HG02759 (cell line): ENCODE data around the gene THOP1.

Source experiments
- ATAC-seq: cut with Tn5 transposase; IDR thresholded peaks from one replicate; pipeline ENCODE4 v1.9.1; 2021; ENCODE audit warnings: mild to moderate bottlenecking, moderate library complexity; ENCODE audit not compliant: unreplicated experiment

The THOP1 gene

GRCh38 chr19:2802826-2803225 is 17.5 kb downstream of the THOP1 start:
- no peak for ATAC-seq

- no peak for ATAC-seq
Observed at GRCh38 chr19:2803486-2804155, 18.3 kb downstream of the THOP1 start.

DNA sequence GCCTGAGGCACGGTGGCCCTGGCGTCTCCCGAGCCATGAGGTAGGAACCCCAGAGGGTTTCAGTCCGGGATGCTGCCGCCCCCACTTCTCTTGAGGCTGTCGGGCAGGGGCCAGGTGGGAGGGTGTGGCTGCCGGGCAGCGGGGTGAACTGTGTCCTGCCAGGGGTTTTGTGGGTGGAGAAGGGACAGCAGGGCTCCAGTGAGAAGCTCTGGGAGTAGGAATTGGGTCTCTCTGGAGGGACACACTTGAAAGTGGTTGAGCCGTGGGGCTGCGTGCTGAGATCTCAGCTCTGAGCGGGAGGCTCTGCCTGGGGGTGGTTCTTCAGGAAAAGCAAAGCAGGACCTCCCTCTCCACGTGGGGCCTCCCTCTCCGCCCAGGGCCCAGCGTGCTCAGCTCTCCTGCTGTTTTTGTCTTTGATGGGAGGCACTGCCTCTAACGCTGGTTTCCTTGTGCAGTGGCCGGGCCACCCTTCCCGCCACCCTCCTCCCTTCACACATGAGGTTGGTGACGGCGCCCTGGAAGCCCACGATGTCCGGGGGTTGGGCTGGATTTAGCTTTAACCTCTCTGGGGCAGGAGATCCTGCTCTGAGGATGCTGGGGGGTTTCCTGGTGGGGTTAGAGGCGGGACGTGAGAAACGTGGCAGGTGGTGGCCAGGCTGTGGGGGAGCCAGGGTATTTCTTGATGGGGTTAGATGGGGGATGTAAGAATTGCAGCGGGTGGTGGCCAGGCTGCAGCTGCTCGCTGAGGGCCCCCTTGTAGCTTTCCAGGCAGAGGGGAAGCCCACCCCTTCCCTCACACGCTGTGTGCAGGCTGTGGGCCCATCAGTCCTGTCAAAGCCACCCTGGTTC is 19.1 kb downstream of the THOP1 start:
- no peak for ATAC-seq

- ATAC-seq, result no peak
Observed at GRCh38 chr19:2805261-2805900, 20.1 kb downstream of the THOP1 start.

GRCh38 chr19:2805991-2806649 is 20.8 kb downstream of the THOP1 start:
- ATAC-seq, result no peak

DNA sequence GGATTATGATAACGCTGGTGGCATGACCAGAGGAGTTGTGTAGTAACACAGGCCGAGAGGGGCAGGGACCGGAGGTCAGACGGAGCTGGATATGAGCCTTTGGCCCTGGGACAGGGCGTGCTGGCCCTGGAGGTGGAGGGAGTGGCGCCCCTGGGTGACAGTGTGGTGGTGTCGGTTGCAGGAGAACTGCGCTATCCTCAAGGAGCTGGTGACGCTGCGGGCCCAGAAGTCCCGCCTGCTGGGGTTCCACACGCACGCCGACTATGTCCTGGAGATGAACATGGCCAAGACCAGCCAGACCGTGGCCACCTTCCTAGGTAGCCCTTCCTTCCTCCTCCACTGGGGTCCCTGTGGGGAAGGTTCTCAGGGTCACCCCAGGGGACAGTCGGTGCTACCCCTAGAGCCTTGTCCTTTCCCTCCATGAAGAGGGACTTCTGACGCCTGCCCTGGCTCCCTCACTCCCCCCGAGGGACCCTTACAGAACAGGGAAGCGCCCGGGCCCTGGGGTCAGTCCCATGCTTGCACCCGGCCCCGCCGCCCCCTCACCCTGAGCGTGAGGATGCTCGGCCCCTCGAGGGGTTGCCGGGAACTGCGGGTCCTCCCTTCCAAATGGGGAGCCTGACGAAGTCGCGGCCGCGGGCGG is 21.6 kb downstream of the THOP1 start:
- no peak for ATAC-seq

- ATAC-seq, result no peak
Observed at GRCh38 chr19:2807379-2808128, 22.3 kb downstream of the THOP1 start.

DNA sequence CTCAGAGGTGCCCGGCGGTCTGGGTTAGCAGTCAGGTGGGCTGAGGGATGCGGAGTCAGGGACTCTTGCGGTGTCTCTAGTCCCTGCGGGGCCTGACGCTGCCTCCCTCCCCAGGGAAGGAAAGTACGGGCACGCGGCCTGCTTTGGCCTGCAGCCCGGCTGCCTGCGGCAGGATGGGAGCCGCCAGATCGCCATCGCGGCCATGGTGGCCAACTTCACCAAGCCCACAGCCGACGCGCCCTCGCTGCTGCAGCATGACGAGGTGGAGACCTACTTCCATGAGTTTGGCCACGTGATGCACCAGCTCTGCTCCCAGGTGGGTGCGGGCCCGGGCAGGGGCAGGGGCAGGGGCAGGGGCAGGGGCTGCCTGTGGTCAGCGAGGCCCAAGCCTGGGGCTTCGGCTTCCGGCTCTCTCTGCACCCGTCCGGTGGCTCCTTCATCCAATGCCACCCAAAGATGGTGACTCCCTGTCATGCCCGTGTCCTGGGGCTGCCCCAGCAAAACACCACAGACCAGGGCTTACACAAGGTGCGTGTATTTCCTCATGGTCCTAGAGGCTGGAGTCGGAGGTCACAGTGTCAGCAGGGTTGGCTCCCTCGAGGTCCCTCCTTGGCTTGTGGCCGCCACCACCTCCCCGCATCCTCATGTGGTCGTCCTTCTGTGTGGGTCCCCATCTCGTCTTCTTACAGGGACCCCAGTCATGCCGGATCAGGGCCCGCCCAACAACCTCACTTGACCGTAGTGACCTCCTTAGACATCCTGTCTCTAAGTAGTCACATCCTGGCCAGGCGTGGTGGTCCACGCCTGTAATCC is 23.0 kb downstream of the THOP1 start:
- no peak for ATAC-seq

DNA sequence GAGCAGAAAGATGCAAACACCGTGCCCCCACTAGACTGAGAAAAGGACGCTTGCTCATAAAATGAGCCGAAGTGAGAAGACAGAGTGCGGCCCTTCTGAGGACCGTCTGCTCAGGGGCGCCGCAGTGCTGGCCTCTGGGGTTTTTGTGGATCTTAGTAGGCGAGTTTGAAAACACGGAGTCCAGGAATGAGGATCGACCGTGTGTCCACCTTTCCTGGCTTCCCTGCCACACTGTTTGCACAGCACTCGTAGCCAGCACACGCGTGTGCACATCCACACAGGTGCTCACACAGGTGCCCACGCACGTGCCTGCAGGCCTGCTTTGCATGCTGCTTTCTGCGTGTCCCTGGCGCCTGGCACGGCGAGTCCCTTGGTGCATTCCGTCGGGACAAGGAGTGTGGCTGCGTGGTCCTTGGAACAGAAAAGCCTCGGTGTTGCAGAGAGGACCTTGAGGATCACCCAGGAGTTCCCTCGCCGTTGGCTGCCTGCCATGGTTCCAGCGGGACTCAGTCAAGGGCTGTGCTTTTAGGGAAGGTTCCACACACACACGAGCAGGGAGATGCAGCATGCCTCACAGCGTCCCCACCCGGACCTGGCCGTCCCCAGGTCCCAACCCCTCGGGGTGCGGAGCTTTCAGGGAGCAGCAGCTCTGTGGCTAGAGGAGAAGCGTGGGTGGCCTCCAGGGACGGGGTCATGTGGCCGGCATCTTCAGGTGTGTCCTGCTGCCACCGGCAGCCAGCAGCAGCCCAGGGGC is 24.3 kb downstream of the THOP1 start:
- no peak for ATAC-seq

DNA sequence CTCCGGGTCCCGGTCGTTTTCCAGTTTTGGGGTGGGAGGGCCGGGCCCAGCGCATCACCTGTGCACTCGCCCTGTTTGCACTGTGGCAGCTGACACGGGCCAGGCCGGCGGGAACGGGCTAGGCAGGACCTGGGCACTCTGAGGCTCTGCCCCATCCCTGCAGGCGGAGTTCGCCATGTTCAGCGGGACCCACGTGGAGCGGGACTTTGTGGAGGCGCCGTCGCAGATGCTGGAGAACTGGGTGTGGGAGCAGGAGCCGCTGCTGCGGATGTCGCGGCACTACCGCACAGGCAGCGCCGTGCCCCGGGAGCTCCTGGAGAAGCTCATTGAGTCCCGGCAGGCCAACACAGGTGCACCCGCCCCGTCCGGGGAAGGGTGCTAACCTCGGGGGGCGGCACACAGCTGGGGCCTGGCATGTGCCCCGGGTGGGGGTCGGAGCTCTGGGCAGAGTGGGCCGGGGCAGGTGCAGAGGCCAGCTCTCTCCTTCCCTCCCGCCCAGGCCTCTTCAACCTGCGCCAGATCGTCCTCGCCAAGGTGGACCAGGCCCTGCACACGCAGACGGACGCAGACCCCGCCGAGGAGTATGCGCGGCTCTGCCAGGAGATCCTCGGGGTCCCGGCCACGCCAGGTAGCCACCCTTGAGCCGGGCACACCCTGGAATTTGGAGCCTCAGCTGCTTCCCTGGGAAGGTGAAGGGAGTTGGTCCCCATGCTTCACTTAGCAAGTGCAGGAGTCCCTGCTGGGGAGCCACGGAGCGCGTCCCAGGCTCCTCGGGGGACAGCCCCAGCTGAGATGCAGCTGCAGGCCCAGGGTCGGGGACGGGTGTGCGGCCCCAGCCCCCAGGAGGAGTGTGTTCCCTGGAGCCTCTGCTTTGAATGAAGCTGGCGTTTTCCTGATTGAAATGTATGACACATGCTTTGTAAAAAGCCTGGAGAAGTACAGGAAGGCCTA is 25.1 kb downstream of the THOP1 start:
- ATAC-seq, result no peak

DNA sequence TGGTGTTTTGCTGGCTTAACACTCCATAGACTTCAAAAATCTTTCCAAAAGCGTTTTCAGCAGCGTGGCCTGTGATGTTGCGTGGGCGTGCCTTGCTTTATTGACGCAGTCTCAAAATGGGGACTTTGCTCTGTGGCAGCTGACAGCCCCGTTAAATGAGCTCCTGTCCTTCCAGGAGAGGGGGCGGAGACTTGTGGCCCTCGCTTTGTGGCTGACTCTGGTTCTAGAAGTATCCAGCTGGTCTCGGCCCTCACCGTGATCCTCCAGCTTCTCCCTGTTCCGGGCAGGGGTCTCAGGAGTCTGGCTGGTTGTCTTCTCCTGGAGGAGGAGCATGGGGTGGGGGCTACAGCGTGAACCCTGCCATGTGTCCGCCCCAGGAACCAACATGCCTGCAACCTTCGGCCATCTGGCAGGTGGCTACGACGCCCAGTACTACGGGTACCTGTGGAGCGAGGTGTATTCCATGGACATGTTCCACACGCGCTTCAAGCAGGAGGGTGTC is 26.0 kb downstream of the THOP1 start:
- no peak for ATAC-seq

DNA sequence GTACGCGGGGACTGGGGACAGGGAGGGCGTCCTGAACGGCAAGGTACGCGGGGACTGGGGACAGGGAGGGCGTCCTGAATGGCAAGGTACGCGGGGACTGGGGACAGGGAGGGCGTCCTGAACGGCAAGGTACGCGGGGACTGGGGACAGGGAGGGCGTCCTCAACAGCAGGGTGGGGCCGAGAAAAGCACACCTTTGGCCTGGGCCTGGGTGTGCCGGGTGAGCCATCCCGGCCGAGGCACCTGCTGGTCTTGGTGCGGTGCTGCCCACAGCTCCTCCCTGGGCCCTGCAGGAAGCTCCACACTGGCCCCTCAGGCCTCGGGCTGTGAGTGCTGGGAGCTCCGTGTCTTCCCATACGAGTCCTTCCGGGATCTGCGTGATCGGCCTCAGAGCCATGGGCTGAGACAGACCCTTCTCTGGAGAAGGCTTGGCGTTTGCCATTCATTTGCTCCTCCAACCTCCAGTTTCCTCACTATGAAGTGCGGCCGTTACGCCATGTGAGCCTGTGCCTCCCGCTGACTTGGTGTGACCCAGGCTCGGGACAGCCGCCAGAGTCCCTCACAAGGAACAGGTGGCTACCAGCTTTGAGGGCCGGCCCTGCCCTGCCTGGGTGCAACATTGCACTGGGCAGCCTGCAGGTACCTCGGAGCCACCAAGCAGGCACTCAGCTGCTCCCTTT is 26.6 kb downstream of the THOP1 start:
- ATAC-seq, result no peak

DNA sequence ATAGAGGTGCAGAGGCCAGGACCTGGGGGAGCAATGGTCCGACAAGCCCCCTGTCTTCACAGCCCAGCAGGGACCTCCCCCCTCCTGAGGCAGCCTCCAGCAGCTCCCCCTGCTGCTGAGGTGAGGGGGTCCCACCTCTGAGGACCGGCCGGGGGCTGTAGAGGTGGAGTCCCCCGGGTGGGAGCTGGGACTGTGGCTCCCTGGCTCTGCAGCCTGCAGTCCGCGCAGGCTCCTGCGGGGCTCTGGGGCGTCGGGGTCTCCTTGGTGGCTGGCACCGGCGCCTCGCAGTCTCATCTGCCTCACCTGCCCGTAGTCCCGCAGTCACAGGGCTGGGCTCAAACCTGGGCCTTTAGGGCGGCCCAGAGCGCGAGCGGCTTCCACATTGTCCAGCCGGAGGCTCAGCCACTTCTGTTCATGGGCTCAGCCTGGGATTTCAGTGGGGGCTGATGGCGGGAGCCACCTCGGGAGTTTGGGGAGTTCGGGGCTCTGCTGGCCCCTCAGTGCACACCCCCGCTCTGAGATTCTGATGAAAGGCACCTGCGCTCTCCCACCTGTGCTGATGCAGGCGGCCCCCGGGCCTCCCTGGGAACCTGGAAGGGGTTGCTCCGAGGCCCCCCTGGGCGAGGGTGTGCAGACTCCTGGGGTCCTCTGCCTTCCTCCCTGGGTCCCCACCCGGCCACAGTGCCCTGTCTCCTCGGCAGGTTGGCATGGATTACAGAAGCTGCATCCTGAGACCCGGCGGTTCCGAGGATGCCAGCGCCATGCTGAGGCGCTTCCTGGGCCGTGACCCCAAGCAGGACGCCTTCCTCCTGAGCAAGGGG is 27.3 kb downstream of the THOP1 start:
- ATAC-seq, result no peak

GRCh38 chr19:2813235-2814160 is 28.2 kb downstream of the THOP1 start:
- no peak for ATAC-seq

GRCh38 chr19:2814426-2814825 is 29.1 kb downstream of the THOP1 start:
- ATAC-seq, result no peak
